HG02852 (cell line): ENCODE data around the gene USP40.

Source experiments
- ATAC-seq: cut with Tn5 transposase; IDR thresholded peaks from one replicate; pipeline ENCODE4 v1.9.1; 2021; ENCODE audit warnings: mild to moderate bottlenecking, moderate library complexity; ENCODE audit not compliant: unreplicated experiment

The USP40 gene

GRCh38 chr2:233563663-233564430, 2.7 kb downstream of the USP40 start:
- no peak for ATAC-seq

DNA sequence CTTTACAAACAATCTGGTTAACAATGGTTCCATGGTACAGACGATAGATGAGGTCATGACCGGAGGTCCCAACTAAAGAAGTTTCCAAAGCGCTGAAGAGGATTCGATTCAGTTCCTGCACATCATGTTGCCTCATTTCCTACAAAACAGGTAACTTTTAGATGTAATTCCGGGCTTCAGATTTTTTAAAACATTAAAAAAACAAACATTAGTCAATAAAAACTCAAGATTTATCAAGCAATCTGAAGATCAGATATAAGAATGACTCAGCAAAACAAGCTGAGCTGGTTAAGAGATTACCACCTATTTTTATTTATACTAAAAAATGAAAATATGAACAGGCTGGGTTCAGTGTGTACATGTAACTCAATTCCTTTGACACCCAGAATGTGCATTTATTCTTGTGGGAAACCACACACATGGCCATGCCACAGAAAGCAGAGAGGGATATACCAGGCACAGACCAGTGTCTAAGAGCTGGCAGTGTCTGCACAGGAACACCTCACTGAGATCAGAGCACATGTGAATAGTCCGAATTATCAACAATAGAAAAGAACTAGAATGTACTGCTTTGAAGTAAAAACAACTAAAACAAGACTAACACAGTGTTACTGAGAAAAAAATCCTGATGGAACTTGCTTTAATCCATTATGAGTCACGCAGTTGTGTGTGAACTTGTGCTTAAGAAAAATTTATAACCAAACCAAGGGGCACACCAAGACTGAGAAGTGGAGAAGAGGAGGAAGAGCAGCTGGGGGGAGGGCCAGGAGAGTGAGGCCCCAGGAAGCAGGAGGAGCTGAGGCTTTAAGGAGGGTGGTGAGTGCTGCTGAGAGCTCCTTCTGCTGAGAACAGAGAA, 9.5 kb downstream of the USP40 start:
- ATAC-seq, result no peak

DNA sequence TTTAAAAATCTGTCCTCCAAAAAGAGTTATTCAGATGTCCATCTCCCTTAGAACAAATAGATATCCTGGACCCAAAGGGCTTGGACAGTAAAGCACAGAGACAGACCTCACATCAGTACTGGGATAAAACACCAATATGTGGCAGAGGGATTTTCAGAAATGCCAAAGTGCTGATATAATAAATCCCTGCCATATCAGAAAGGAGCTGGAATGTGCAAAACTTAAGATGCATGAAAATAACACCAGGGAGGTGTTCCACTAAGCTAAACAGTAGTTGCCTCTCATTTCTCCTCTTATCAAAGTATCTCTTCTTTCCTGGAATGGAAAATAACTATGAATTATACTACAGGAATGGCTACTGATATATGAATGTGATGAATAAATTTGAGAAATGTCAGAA, 13.2 kb downstream of the USP40 start:
- ATAC-seq, result no peak

DNA sequence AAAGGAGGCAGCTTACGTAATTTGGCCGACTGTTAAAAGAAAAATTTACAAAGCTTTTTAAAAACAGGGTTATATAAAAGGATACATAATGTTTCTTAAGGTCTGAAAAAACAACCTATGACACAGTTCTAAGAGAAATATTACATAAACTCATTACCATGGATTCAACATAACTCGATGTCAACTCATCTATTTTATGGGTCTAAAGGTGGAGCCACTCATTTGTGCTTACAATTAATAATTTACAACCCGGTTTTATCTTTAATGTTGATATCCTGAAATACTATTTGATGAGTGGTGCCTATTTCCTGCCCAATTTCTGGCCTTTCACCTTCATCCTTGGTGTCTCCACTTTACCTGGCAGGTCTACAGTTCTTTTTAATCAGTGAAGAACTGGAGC, 15.1 kb downstream of the USP40 start:
- no peak for ATAC-seq

- no peak for ATAC-seq
These were observed 19.8 kb downstream of the USP40 start for GRCh38 chr2:233546774-233547173.

DNA sequence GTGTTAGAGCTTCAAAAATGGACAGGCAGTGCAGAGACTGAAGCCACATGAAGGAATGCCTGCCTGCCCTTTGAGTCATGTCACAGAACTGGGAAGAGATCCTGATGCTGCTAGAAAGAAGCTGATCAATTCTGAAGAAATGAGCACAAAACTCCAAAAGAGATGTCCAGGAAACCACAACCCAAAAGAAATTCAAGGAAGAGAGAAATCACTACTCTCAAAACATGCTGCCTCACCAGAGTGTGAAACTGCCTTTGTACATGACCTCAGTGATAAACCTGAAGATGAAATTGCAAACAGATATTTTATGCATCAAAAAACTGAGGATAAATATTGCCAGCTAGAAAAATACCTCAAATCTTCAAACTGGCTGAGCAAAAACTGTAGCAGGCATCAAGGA, 20.5 kb downstream of the USP40 start:
- no peak for ATAC-seq

- ATAC-seq, result no peak
These were observed 22.4 kb downstream of the USP40 start for GRCh38 chr2:233544200-233544610.

DNA sequence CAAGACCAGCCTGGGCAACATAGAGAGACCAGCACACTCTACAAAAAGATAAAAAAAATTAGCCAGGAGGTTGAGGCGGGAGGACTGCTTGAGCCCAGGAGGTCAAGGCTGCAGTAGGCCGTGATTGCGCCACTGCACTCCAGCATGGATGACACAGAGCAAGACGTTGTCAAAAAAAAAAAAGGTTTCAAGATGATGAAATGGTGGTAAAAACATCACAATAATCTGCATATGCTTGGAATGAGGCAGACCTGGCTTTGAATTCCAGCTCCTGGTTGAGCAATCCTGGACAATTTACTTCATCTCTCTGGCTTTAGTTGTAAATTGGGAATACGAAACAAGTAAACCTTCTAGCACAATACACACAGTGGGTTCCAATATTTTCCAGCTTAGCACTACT, 24.1 kb downstream of the USP40 start:
- ATAC-seq, result no peak

DNA sequence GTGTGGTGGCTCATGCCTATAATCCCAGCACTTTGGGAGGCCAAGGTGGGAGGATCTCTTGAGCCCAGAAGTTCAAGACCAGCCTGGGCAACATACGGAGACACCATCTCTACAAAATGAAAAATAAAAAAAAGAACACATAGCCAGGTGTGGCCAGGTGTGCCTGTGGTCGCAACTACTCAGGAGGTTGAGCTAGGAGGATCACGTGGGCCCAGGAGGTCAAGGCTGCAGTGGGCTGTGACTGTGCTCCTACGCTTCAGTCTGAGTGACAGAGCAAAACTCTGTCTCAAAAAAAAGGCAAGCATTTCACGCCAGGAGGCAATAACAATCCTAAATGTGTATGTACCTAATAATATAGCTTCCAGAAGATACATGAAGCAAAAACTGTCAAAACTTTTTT, 27.8 kb downstream of the USP40 start:
- no peak for ATAC-seq

GRCh38 chr2:233535271-233535670, 31.3 kb downstream of the USP40 start:
- ATAC-seq, result no peak

- no peak for ATAC-seq
These were observed 33.6 kb downstream of the USP40 start for GRCh38 chr2:233532971-233533370.

- no peak for ATAC-seq
These were observed 34.6 kb downstream of the USP40 start for GRCh38 chr2:233531955-233532354.

- ATAC-seq, result no peak
These were observed 36.2 kb downstream of the USP40 start for GRCh38 chr2:233530381-233530780.

DNA sequence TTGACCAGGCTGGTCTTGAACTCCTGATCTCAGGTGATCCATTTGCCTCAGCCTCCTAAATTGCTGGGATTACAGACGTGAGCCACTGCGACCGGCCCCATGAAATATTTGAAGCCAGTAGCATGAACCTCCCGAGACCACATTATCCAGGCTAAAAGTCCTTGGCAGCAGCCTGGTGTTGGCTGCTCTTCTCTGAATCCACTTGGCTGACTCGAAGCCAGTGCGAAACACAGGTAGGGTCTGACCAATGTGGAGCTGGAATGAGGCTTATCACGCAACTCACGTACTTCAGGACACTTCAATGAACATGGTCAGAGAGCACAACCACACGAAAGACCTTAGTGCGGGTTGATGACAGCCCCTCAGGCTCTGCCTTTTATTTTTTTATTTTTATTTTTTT, 38.4 kb downstream of the USP40 start:
- no peak for ATAC-seq

GRCh38 chr2:233525791-233526190, 40.8 kb downstream of the USP40 start:
- no peak for ATAC-seq

GRCh38 chr2:233519787-233520611, 46.6 kb downstream of the USP40 start:
- ATAC-seq, result peak; percentile 92

DNA sequence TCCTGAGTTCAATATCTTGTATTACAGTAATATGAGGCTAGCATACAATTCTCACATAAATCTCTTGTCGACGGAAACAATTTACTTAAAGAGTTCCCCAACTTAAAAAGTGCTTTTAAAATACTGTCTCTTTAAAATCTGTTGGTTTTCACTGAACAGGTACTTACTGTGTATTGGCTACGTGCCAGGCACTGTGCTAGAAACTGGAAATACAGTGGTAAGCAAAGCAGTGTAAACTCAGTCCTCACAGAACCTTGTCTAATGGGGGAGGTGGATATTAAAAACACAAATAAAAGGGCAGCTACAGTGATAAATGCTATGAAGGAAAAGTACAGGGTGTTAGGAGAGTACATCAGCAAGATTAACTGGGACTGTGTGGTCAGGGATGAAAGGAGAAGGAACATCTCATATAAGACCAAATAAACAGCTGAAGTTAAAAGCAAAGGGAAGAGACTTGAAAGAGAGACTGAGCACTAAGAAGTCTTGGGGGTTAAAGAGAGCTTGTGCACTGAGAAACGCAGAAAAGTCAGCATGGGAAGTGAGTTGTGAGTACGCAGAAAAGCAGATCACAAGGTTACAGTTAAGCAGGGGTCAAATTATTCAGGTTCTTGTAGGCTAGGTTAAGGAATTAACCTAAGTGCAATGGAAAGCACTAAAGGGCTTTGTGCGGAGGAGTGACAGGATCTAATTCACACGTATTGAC, 52.5 kb downstream of the USP40 start:
- ATAC-seq, result no peak

DNA sequence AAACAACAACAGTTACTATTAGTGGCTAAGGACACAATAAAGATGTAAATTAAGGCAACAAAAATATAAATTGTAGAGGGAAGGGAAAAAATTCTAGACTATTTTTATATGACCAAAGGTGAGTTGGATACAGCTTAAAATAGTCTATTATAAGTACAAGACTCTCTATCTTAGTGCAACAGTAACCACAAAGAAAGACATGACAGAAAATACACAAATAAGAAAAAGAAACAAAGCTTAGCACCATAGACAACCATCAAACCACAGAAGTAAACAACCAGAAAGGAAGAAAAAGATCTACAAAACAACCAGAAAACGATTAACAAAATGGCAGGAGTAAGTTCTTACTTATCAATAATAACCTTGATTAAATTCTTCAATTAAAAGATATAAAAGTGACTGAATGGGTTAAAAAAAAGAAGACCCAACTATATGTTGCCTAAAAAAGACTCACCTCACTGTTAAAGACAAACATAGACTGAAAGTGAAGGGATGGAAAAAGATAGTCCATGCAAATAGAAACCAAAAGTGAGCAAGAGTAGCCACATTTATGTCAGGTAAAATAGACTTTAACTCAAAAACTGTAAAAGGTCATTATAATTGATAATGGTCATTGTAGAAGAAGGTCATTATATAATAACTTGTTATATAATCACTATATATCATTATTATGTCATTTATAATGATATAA, 62.5 kb downstream of the USP40 start:
- no peak for ATAC-seq

GRCh38 chr2:233503481-233503880, 63.1 kb downstream of the USP40 start:
- no peak for ATAC-seq
